D721Med (cell line): Measurements from ENCODE around the gene CALML6.

Source experiments
- DNase-seq: peaks from one replicate; pipeline ENCODE4 v3.0.0; 2011; ENCODE audit warnings: low spot score; ENCODE audit not compliant: insufficient read length
- FAIRE-seq: peaks from 2 replicates; lab custom pipeline; 2011; peaks lifted over from hg19 to GRCh38; lab: Jason Lieb, UNC
- TF ChIP-seq, protein P1 (sequence below): IDR thresholded peaks from 2 replicates; pipeline ENCODE4 v1.5.1; 2012; ENCODE audit warnings: mild to moderate bottlenecking, control low read depth; ENCODE audit not compliant: insufficient read depth; ENCODE audit errors: missing control alignments

CALML6 gene

GRCh38 chr1:1911350-1912041 is 3.6 kb upstream of the CALML6 start:
- DNase-seq (no peak), FAIRE-seq (no peak)
- TF ChIP-seq, protein P1, sequence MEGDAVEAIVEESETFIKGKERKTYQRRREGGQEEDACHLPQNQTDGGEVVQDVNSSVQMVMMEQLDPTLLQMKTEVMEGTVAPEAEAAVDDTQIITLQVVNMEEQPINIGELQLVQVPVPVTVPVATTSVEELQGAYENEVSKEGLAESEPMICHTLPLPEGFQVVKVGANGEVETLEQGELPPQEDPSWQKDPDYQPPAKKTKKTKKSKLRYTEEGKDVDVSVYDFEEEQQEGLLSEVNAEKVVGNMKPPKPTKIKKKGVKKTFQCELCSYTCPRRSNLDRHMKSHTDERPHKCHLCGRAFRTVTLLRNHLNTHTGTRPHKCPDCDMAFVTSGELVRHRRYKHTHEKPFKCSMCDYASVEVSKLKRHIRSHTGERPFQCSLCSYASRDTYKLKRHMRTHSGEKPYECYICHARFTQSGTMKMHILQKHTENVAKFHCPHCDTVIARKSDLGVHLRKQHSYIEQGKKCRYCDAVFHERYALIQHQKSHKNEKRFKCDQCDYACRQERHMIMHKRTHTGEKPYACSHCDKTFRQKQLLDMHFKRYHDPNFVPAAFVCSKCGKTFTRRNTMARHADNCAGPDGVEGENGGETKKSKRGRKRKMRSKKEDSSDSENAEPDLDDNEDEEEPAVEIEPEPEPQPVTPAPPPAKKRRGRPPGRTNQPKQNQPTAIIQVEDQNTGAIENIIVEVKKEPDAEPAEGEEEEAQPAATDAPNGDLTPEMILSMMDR = no peak

DNA sequence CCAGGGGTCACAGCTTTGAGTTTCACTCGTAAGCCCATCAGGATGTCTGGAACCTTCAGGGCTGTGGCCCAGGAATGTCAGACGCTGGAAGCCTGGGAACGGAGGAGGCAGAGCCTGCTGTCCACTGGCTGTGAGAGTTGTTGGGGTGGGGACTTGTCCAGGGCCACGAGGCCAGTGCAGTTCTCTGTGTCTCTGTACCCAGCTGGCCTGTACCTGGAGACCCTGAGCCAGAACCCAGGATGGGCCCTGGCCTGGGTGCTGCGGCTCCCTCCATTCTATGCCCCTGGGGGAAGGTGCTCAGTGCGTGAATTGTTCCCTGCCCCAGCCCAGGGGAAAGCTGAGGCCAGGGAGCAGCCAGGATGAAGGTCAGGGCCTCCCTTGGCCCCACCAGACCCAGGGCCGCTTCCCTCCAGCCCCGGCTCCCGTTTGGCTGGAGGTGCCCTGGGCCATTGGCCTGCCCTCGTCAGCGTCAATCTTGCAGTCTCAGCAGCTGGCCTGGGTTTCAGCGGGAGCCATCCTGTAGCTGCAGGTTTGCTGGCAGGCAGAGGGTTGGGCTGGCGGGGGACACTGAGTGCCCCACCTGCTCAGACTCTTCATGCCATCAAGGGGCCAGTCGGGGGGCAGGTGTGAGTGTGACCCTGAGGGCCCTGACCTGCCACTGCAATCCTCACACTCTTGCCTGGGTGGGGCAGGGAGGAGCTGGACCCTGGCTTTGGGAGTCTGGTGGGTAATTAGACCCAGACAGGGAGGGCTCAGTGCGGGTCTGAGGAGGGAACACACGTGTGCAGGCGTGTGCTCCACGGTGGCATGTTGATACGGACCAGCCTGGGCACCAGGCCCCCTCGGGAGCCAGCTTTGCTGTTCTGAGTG is 724 bp upstream of the CALML6 start:
- no peak for FAIRE-seq
- TF ChIP-seq, protein P1 = no peak
- no peak for DNase-seq

DNA sequence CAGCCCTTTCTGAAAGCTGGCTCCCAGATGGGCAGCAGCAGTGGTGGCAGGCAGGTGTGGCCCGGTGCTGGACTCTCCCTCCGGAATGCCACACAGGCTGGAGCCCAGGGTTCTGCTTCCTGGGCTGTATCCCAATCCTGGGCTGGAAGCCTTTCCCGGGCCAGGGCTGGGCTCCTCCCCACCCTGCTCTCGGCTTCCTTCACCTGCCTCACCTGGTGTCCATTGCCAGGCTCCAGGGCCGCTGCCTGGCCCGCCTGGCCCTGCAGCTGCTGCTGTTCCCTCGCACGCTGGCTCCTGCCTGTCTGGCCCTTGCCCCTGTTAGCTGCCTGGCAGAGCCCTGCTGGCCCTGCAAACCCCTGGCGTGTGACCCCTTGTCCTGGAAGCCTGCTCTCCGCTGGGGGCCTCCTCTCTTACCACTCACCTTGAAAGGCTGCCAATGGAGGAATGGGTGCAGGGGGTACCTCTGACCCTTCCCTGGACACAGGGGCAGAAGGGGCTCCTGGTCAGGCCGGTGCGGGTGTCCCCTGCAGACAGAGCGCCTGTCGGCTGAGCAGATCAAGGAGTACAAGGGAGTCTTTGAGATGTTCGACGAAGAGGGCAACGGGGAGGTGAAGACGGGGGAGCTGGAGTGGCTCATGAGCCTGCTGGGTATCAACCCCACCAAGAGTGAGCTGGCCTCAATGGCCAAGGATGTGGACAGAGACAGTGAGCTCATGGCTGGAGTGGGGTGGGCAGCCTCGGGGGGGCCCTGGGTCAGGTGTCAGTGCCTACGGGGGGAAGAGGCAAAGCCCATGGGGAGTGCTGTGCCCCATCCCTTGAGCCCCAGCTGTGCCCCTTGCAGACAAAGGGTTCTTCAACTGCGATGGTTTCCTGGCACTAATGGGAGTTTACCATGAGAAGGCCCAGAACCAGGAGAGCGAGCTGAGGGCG is 1.1 kb downstream of the CALML6 start:
- FAIRE-seq = no peak
- DNase-seq = no peak
- TF ChIP-seq, protein P1 = no peak

DNA sequence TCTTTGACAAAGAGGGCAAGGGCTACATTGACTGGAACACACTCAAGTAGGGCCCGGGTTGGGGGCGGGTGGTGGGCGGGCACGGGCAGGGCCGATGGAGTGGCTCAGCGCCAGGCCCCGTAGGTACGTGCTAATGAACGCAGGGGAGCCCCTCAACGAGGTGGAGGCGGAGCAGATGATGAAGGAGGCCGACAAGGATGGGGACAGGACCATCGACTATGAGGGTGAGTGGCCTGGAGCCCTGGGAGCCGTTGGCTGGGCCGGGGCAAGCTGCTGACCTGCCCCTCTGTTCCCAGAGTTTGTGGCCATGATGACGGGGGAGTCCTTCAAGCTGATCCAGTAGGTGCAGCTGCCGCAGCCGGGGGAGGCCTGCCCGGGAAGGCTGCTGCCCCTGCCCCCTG is 1.8 kb downstream of the CALML6 start:
- TF ChIP-seq, protein P1 = no peak
- DNase-seq (no peak), FAIRE-seq (no peak)

DNA sequence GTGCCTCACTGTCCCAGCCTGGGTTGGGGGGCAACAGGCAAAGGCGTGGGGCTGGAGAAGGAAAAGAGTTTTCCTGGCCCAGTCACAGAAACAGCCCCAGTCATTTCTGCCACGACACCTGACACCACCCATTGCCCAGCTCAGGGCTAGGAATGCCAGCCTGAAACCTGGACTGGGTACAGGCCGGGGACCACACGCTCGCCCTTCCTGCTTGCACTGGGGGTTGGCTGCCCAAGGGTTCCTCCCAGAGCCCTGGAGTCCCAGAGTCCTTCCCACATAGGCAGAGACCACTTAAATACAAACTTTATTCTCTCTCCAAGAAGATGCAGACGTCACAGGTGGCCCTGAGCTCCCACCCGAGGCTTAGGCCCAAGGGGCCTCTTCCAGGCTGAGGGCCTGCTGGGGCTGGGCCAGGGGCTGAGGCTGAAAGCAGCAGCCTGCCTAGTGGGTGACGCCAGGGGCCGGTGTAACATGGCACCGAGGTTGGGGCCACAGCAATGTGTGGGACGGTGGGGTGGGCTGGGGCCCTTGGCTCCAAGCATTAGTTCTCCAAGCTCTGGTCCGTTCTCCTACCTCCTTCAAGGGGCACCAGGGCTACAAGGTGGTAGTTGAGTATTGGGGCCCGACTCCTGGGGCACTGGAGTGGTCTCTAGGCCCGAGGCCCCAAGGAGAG is 2.4 kb downstream of the CALML6 start:
- TF ChIP-seq, protein P1 = no peak
- DNase-seq = no peak
- FAIRE-seq = no peak
